Natural killer cell (primary cell): ENCODE data around the gene C10orf120. TPM values are rescaled to one million over a fixed set of nuclear protein-coding genes. Genes with fewer than 3 reads are reported as not detected.

Source experiments
- ATAC-seq, 3 donors: fragments of 150-1000 bp in 2 of 3; fragments of 200-7000 bp in 1 of 3; cut with Tn5 transposase; 1 replicate in 1 of 3; 2 replicates in 2 of 3; pipeline ENCODE4 v1.10.0; 2021; ENCODE audit warnings: mild to moderate bottlenecking in 2 of 3, moderate library complexity in 2 of 3
- DNase-seq, 2 donors: peaks; one replicate each; pipeline versions ENCODE4 v3.0.0 to v3.0.0-alpha.2; 2013 to 2021; ENCODE audit warnings: mixed read lengths in 1 of 2
- H3K27ac ChIP-seq: one replicate; pipeline ENCODE4 v1.5.1; 2013; ENCODE audit warnings: mild to moderate bottlenecking, low read length
- H3K27me3 ChIP-seq: one replicate; pipeline ENCODE4 v1.6.1; 2013; ENCODE audit warnings: low read length; ENCODE audit not compliant: control insufficient read depth, insufficient read depth
- H3K36me3 ChIP-seq: one replicate; pipeline ENCODE4 v1.6.1; 2013; ENCODE audit warnings: low read length; ENCODE audit not compliant: control insufficient read depth, insufficient read depth
- H3K4me1 ChIP-seq: one replicate; pipeline ENCODE4 v1.6.1; 2013; ENCODE audit warnings: low read length; ENCODE audit not compliant: control insufficient read depth, insufficient read depth
- H3K4me3 ChIP-seq: one replicate; pipeline ENCODE4 v1.5.1; 2013; ENCODE audit warnings: low read length
- H3K9me3 ChIP-seq: one replicate; pipeline ENCODE4 v1.6.1; 2013; ENCODE audit warnings: low read length; ENCODE audit not compliant: control insufficient read depth, insufficient read depth
- H3K27ac Mint-ChIP-seq, 2 donors: one replicate each; pipeline ENCODE4 v1.8.0; 2022; ENCODE audit warnings: mild to moderate bottlenecking in 2 of 2, mixed read lengths in 2 of 2, moderate library complexity in 1 of 2
- H3K27me3 Mint-ChIP-seq, 2 donors: one replicate each; pipeline ENCODE4 v1.8.0; 2022; ENCODE audit warnings: low read depth in 2 of 2, mixed read lengths in 2 of 2
- H3K36me3 Mint-ChIP-seq: one replicate; pipeline ENCODE4 v1.8.0; 2022; ENCODE audit warnings: mixed read lengths
- H3K4me1 Mint-ChIP-seq, 2 donors: one replicate each; pipeline ENCODE4 v1.8.0; 2022; ENCODE audit warnings: mixed read lengths in 2 of 2
- H3K4me3 Mint-ChIP-seq: one replicate; pipeline ENCODE4 v1.8.0; 2022; ENCODE audit warnings: mild to moderate bottlenecking, moderate library complexity, mixed read lengths
- H3K9me3 Mint-ChIP-seq, 2 donors: one replicate each; pipeline ENCODE4 v1.8.0; 2022; ENCODE audit warnings: mixed read lengths in 2 of 2
- WGBS: methylation state at CpG from one replicate; pipeline ENCODE4 v1.1.7; 2013; ENCODE audit warnings: missing lambda C conversion rate; ENCODE audit not compliant: insufficient coverage; 5-methylcytosine and 5-hydroxymethylcytosine counted together
- intact Hi-C: fragments of 100-400 bp; cut with micrococcal nuclease; formaldehyde crosslinking; loops from one replicate; pipeline ENCODE4 v1.14.2; 2022
- total RNA-seq, 4 donors: library from RNA; stranded (reverse); fragments of 120-200 nt in 1 of 4; gene quantifications; one replicate each; pipeline versions ENCODE4 v1.2.3 to v1.2.4, GENCODE V29; 2013 to 2022
- TF ChIP-seq, protein P1 (sequence below): fragments of 200-600 bp; IDR thresholded peaks from one replicate; pipeline ENCODE4 v1.8.0; 2022; ENCODE audit warnings: antibody characterized with exemption

The C10orf120 gene
- total RNA-seq, 3 donors from 2014 or later (not counting 1 experiment from before 2014, with no cell fraction given) = not detected

DNA sequence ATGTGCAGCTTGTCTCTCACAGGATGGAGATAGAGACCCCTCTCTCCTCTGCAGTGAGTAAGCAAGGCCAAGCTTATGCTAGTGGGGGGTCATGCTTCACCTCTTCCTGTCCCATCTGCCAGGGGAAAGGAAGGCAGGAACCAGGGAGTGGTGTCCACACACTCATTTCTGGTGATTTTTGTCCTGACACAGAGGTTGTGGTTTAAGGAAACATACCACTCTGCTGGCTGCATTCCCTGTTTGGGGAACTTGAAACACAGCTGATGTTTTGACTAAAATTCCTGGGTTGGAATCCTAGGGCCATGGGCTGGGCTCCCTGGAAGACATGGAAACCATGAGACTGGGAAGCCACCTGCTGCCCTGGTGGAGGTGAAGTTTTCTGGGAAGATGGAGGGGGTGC, 21.4 kb downstream of the C10orf120 start:
- H3K4me3 ChIP-seq = no peak overlapping the region
- no peak overlapping the region for H3K27ac ChIP-seq
- DNase-seq = no peak
- no peaks in the 10 kb centered on the region for H3K36me3 Mint-ChIP-seq
- TF ChIP-seq, protein P1, sequence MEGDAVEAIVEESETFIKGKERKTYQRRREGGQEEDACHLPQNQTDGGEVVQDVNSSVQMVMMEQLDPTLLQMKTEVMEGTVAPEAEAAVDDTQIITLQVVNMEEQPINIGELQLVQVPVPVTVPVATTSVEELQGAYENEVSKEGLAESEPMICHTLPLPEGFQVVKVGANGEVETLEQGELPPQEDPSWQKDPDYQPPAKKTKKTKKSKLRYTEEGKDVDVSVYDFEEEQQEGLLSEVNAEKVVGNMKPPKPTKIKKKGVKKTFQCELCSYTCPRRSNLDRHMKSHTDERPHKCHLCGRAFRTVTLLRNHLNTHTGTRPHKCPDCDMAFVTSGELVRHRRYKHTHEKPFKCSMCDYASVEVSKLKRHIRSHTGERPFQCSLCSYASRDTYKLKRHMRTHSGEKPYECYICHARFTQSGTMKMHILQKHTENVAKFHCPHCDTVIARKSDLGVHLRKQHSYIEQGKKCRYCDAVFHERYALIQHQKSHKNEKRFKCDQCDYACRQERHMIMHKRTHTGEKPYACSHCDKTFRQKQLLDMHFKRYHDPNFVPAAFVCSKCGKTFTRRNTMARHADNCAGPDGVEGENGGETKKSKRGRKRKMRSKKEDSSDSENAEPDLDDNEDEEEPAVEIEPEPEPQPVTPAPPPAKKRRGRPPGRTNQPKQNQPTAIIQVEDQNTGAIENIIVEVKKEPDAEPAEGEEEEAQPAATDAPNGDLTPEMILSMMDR = no peak
- no peaks in the 10 kb centered on the region for H3K9me3 Mint-ChIP-seq
- peaks cover 7 to 14% of the 10 kb centered on the region in 2 donors for H3K27me3 Mint-ChIP-seq
- H3K9me3 ChIP-seq = no peaks in the 10 kb centered on the region
- H3K36me3 ChIP-seq = no peaks in the 10 kb centered on the region
- no peaks in the 10 kb centered on the region for H3K4me1 ChIP-seq
- no peak overlapping the region for H3K27ac Mint-ChIP-seq
- intact Hi-C loops = no loop called here
- no peak overlapping the region for H3K4me3 Mint-ChIP-seq
- H3K4me1 Mint-ChIP-seq = no peaks in the 10 kb centered on the region
- no peak for ATAC-seq
- no peaks in the 10 kb centered on the region for H3K27me3 ChIP-seq

DNA sequence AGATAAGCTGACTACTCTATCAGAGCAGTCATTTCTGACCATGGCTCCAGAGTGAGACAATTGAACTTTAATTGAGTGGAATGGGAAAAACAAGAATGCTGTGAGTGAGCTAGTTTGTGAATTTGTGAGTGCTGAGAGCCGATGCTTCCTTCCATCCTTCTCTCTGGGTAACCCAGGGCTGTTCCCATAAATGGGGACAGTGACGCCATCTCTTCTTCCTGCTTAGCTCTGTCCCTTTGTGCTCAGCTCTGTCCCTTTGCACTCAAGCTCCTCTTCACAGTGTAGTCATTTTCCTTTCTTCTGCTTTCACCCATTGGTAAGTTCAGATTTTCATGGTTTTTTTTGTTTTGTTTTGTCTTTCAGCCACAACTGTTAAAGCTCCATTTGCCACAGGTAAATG, 24.4 kb downstream of the C10orf120 start:
- DNase-seq = no peak
- H3K4me3 ChIP-seq = no peak overlapping the region
- H3K9me3 Mint-ChIP-seq = no peaks in the 10 kb centered on the region
- no peak overlapping the region for H3K4me3 Mint-ChIP-seq
- intact Hi-C loops = no loop called here
- H3K4me1 ChIP-seq = no peaks in the 10 kb centered on the region
- peaks cover 9 to 21% of the 10 kb centered on the region in 2 donors for H3K27me3 Mint-ChIP-seq
- H3K27ac Mint-ChIP-seq = no peak overlapping the region
- TF ChIP-seq, protein P1 = no peak
- no peak for ATAC-seq
- WGBS = 62% methylated on average over 2 of the region's 2 CpGs
- no peaks in the 10 kb centered on the region for H3K27me3 ChIP-seq
- no peaks in the 10 kb centered on the region for H3K36me3 Mint-ChIP-seq
- no peaks in the 10 kb centered on the region for H3K9me3 ChIP-seq
- no peaks in the 10 kb centered on the region for H3K36me3 ChIP-seq
- no peaks in the 10 kb centered on the region for H3K4me1 Mint-ChIP-seq
- no peak overlapping the region for H3K27ac ChIP-seq

DNA sequence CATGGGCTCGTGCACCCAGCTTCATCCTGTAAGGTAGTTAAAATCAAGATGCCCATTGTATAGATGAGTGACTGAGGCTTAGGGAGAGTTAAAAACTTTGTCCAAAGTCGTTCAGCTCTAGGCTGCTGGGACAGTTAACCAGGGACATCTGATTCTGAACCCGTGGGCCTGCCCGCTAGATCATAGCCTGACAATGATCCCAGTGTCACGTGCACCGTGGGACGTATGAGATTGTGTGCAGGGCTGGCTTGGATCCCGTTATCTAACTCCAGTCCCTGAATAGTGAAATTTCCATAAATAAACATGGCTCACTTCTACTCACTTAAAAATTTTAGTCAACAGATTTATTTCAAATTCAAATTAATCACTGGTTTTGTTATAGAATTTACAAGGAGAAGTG, 24.9 kb downstream of the C10orf120 start:
- Histone ChIP-seq H3K27ac (no peak overlapping the region), H3K4me1 (no peaks in the 10 kb centered on the region), H3K36me3 (no peaks in the 10 kb centered on the region), H3K27me3 (no peaks in the 10 kb centered on the region), H3K9me3 (no peaks in the 10 kb centered on the region), H3K4me3 (no peak overlapping the region)
- intact Hi-C loops = no loop called here
- H3K27me3 Mint-ChIP-seq = peaks cover 9 to 21% of the 10 kb centered on the region in 2 donors
- TF ChIP-seq, protein P1 = no peak
- no peaks in the 10 kb centered on the region for H3K4me1 Mint-ChIP-seq
- no peak overlapping the region for H3K27ac Mint-ChIP-seq
- 72% methylated on average over 8 of the region's 8 CpGs for WGBS
- ATAC-seq (no peak), DNase-seq (no peak)
- no peaks in the 10 kb centered on the region for H3K36me3 Mint-ChIP-seq
- no peaks in the 10 kb centered on the region for H3K9me3 Mint-ChIP-seq
- no peak overlapping the region for H3K4me3 Mint-ChIP-seq

DNA sequence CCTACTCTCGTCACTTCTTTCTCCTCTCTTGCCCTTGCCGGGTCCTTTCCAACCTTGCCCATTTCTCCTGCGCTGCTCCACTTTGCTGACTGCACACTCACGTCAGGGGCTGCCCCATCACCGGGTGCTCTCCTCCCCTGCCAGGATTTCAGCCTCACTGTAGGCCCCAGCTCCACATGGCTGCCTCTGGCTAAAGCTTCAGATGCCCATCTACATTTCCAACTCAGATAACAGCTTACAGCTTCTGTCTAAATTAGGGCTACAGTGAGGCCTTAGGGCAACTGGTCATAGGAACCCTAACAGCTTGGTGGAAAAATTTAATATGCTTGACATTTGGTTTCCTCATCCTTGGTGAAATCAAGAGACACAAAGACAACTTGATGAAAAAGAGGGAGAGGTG, 25.9 kb downstream of the C10orf120 start:
- Histone ChIP-seq H3K4me3 (no peak overlapping the region), H3K4me1 (no peaks in the 10 kb centered on the region), H3K9me3 (no peaks in the 10 kb centered on the region), H3K27me3 (no peaks in the 10 kb centered on the region), H3K27ac (no peak overlapping the region), H3K36me3 (no peaks in the 10 kb centered on the region)
- intact Hi-C loops = no loop called here
- Mint-ChIP-seq H3K36me3 (no peaks in the 10 kb centered on the region), H3K27me3 (peaks cover 9 to 23% of the 10 kb centered on the region in 2 donors), H3K4me3 (no peak overlapping the region), H3K4me1 (no peaks in the 10 kb centered on the region), H3K27ac (no peak overlapping the region), H3K9me3 (no peaks in the 10 kb centered on the region)
- ATAC-seq (no peak), DNase-seq (no peak)
- WGBS = 78% methylated on average over 5 of the region's 5 CpGs
- TF ChIP-seq, protein P1 = no peak
